HG03571 (cell line): ENCODE measurements around the gene CDX2.
"Not testable (repeated sequence)": the region's sequence is repeated elsewhere in the genome, so short reads cannot be mapped to it uniquely, and the experiment has no call there.

Experiments used
- ATAC-seq: cut with Tn5 transposase; IDR thresholded peaks from one replicate; pipeline ENCODE4 v1.9.1; 2021; ENCODE audit not compliant: unreplicated experiment

Gene CDX2

DNA sequence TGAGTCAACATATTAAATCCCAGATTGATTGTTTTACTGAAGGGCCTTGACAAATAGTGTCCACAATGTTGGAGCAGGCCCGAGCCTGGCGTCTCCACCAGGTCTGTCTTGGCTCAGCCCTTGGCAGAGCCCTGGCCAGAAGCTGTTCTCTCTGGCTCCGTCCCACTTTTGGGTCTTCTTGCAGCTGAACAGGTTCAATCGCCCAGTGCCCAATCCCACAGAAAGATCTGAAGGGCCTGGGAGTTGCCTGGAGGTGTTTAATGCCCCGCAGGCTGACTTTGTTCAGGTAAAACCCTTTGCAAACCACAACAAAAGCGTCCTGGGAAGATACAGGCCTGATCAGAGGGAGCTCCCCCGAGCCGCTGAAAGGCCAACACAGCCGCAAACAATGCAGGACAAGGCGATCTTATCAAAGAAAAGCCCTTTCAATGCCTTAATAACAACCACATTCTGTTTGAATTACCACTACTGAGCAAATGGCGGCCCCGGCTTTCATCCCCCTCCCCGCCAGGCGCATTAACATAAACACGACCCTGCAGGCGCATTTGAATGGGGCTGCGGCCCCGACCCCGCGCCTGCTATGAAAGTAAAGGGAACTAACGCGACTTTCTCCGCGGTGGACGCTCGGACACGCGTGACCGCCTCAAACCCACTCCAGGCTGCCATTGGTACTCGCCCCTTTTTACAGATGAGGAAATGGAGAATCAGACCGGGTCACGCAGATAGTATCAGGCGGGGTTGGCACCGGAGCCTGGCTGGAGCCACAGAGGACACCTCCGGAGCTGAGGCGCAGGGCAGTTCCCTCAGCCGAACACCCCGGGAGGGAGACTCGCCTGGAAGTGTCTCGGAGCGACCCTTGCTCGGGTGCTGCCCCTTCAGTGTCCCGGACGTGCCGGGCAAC, 3.1 kb downstream of the CDX2 start:
- ATAC-seq: no peak

DNA sequence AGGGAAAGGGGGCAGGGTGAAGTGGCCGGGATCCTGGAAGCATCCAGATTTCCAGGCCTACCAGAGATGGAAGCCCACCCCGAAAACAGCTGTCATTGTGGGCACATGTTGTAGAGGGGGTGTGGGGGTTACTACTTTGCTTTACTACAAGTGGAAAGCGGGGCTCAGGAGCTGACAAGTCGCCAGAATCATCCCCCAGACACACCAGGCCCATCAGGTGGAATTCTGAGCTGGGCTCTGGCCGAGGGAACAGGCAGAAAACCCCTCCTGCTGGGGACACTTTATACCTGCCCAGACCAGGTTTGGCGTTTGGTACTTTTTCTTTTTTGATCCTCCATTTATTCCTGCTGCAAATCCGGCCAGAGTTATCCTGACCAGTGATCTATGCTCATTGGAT, 3.8 kb downstream of the CDX2 start:
- no peak for ATAC-seq

DNA sequence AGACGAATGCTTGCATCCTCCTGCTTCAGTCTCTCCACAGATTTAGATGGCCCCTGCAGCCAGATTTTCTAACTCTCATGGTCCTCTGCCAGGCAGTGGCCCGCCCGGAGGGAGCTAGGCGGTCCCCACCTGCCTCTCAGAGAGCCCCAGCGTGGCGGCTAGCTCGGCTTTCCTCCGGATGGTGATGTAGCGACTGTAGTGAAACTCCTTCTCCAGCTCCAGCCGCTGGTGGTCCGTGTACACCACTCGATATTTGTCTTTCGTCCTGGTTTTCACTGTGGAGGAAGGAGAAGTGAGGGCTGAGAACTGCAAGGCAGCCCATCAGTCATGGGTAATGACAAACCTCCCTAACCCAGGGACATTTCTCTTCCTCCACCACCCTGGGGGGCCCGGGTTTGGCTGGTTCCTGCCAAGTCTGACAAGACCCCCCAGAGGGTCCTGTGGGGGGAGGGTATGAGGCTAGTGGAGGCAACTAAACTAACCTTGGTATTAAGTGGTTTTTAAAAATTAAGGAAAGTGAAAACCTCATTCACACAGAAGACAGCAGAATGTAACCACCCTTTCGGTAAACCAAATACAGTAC, 4.3 kb downstream of the CDX2 start:
- ATAC-seq: no peak

DNA sequence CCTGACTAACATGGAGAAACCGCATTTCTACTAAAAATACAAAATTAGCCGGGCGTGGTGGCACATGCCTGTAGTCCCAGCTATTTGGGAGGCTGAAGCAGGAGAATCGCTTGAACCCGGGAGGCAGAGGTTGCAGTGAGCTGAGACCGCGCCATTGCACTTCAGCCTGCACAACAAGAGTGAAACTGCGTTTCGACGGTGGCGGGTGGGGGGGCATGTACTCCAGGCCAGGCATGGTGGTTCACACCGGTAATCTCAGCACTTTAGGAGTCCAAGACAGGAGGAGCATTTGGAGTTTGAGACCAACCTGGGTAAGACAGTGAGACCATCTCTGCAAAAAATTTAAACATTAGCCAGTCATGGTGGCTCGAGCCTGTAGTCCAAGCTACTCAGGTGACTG, 4.9 kb downstream of the CDX2 start:
- ATAC-seq: not testable (repeated sequence)

DNA sequence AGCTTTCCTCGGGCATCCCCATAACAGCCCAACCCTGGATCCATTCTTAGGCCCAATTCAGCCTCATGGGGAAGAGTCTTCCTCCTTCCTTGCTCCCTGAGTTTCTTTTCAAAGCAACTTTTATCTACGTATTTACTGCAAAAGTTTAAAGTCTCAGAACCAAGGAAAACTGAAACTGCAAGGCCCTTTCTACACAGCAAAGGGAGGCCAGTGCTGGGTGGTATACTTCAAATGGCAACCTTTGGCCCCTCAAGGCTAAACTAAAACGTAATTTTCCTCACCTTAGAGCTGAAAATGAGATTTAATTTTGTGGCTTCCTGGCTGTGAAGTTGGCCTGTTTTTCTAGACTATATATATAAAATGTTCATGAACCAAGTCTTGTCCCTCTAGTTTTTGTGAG, 5.6 kb downstream of the CDX2 start:
- no peak for ATAC-seq

DNA sequence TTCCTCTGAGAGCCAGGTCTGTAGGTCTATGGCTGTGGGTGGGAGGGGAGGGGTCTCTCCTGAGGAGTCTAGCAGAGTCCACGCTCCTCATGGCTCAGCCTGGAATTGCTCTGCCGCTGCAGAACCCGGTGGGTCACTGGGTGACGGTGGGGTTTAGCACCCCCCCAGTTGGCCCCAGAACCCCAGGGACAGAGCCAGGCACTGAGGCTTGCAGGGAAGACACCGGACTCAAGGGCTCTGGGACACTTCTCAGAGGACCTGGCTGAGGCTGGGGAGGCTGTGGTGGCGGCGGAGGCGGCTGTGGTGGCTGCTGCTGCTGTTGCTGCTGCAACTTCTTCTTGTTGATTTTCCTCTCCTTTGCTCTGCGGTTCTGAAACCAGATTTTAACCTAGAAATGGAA, 6.1 kb downstream of the CDX2 start:
- no peak for ATAC-seq

DNA sequence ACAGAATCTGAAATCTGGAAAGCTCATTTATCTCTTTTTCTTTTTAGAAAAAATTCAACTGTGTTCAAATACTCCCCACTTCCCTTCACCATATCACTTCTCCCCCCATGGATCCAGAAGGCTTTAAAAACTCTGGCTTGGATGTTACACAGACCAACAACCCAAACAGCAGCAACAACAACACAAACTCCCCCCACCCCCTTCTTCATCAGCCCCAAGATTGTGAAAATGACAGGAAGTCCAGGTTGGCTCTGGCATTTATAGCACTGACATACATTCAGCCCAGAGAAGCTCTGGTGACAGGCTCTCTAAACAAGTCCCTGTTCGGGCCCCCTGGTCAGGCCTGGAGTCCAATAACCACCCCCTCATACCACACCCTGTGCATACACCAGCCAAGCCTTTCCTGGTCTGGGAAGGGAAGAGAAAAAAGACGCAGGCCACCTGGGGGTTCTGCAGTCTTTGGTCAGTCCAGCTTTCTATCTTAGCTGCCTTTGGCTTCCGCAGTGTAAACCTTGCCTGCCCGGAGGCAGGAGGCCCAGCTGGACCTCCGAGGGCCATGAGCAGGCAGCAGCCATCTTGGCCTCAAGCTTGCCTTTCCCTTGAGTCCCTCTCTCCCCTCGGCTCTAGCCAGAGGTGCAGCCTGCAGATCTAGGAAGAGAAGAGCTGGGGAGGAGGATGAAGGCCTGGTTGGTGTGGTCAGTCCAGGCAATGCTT, 6.8 kb downstream of the CDX2 start:
- no peak for ATAC-seq

DNA sequence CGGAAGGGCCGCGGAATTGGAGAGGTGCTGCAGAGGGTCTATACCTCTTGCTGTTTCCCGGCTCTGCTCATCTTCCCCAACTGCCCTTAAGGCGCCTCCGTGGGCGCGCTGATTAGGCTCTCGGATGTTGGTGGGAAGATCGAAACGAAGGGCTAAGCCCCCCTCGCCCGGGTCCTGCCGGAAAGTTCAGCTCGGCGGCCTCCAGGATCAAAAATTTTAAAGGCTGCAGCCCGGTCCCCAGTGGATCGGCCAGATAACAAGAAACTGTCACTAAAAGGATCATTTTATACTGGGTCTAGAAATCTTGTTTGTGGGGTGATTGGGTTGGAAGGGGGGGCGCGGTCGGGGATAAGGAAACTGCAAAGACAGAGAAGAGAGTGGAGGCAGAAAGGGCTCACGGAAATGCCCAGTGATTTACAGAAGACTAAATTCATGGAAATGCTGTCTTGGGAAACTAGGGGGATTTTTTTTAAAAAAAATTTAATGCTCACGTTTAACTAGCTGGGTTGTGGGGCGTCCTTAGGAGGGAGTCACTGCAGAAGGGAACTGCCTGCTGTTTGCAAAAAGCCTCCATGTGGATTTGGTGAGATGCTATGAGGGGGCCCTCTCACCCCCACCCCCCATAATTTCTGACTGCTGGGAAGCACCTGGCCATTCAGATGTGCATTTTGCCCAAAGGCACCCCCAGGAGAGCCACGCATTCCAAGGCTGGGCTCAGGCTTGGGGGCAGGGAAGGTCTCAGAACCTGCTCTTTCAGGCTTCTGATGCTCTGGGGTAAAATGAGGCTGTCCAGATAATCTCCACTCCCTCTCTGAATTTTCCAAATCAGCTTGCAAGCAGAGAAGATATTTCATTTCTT, 7.7 kb downstream of the CDX2 start:
- no peak for ATAC-seq

DNA sequence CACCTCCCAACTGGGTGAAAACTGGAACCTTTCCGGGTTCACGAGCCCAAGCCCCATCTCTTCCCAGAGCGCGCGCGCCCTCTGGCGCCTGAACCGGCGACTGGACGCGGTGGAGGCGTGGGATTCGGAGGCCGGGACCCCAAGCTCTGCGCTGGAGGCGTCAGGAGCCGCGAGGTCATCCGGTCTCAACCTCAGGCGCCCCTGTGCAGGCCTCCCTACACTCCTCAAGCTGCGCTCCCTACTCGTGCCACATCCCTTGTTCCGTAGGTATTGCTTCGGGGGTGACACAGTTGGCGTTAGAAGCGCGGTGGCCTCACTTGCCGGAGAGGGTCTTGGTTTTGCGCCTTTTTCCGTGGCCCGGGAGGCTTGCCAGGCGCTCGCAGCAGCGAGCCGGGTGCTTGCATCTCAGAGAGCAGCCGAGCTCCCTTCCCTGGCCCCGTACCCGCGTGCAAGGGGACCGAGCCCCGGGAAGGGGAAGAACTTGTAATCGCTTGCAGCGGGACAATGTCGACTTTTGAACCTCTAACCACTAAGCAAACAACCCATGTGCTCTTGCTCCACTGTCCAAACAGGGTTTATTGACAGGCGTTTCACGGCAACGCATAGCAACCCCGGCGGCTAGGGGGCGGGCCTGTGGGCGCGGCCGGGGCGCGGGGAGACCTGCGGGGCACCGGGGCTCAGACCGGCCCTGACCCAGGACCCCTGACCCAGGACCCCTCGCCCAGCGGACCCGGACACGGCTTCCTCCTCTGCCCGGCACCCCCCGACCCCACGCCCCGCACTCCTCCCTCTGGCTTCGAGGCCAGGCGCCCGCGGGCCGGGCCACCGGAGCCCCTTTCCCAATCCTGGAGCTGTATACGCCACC, 8.5 kb downstream of the CDX2 start:
- no peak for ATAC-seq

DNA sequence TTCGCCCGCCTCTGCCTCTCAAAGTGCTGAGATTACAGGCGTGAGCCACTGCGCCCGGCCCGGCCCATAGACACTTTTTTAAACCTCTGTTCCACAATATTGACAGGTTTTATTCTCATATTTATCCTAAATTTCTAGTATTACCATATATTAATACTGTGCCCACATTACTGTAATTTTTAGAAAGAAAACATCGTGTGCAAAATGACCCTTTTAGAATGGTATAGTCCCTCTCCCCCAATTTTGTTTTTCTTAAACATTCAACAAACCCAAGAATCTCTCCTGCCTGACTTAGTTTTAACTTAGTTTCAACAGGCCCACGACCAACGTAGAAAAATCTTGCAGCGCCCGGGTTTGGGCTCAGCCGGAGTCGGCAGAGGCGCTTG, 9.1 kb downstream of the CDX2 start:
- no peak for ATAC-seq

DNA sequence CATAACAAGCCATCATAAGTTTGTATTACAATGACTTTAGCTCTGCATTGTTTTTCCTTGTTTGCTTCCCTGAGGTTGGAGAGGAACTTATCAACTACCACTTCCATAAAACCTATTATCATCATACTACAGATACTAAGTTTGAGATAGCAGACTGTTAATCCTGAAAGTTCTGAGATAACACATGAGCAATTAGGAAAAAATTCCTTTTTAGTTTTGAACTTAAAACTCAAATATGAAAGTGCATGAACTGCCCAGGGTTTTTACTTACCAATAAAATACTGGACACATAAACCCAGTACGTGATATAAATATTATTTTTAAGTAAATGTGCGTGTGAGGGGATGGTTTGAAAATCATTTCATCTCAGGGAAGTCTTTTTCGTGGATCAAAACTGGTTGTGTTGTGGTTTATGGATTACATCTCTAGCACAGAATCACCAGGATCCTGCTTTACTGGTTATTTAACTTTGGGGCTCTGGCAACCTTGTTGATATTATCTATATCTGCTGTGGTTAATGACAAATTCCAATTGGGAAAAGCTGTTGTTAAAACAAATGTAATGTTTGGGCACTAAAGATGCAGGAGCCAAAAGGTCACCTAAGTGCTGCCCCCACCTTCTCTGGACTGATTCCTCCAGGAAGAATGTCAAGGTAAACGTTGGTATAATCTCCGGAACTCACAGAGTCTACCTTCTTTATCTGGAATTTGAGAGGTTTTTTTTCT, 12.4 kb downstream of the CDX2 start:
- no peak for ATAC-seq

DNA sequence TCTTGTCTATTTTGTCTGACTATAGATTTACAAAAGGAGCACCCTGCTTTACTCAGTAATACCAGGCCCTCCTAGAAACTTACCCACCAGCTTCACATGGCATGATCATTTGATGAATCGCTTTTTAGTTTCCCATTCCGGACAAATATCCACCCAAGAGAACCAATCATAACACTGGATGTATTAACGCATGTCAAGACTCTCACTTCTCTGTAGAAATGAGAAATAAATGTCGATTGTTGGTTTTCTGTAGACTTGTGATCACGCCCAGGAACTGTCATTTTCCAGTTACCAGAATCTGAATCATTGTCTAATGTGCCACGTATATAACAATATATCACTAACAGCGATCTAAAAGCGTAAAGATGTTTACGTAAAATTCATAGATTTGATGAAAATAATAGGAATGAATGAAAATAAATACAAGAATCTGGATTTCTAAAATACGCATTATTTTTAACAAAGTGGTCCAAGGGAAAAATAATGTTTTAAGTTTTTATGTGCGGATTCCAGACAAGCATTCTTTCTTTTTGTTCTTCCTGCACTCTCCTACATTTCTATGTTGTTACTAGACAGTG, 14.0 kb downstream of the CDX2 start:
- ATAC-seq: no peak

DNA sequence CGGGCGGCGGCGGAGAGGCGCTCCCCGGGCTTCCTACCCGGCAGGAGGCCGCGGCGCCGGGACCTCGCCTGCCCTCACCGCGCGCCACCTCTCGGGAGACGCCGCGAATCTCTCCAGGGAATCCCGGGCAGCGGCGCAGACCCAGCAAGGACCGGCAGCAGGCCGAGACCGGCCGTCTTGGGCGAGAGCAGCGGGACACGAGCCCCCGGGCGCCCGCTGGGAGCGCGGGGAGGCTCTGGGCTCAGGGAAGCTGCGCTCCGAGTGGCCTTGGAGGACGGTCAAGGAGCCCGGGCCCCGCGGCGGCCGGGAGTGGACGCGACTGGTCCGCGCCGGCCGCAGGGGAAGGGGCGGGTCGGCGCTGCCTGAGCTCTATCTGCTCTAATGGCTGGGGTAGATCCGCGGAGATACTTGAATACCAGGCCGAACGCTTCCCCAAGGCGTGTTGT, 14.7 kb downstream of the CDX2 start:
- ATAC-seq: peak; percentile 18

DNA sequence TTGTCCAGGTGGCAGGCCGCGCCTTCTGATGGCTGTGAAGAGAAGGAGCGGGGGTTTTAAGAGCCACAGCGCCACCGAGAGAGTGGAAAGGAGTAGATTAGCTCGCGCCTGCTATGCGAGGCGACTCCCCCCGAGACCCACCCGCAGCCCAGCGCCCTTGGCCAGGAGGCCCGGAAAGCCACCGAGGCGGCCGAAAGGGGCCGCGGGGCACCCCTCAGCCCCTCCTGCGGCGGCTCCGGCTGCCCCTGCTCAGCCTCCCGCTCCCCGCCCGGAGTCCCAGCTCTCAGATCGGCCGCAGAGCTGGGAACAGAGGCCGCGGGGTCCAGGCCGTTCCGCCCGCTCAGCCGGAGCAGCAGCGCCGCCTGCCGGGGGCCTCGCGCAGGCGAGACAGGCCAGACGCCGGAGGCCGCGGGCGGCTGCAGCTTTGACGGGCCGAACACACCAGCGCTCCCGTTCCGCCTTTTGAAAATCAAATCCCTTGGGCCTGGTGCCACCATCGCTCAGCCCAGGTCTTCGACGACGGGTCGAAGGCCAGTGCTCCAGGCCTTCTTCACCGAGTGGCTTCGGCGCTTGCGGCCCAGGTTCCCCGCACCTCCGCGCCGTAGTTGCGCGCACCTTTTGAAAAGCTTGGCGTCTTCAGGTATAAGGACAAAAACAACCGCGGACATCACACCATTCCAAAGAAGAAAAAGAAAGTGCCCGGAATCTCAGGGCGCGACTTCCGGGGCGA, 15.3 kb downstream of the CDX2 start:
- peak; percentile 79 for ATAC-seq

DNA sequence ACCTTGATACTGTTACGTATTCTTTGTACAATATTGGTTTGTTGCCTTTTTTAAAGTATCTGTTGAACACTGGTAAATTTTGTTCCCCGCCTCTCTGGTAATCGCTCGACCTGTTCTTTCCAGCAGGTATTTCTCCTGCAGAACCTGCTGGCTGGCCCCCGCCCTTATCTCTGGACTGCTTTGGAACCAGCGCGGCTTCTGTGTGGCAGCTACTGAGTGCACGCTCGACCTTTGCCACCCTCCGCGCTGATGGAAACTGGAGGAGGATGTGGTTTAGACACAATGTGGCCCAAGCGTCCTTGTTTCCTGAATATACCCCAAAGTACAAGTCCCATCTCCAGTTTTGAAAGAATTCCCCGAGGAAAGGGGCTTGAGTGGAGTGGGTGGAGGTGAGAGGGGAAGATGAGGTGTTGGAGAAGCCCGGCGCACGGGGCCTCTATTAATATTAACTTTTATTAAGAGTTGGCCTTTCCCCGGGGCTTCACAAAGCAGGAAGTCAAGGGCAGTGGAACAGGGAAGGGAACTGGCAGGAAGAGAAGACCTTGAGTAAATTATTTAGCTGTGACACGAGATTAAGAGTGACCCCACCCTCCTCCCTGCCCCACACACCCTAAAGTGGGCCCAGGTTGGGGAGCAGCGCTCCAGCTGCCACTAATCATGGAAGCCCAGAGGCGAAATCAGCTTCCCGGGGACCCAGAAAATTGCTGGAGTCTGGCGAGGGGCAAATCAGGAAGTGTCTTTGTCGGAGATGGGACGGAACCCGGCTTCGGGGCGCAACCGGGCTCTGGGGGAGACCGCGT, 16.0 kb downstream of the CDX2 start:
- ATAC-seq: no peak

DNA sequence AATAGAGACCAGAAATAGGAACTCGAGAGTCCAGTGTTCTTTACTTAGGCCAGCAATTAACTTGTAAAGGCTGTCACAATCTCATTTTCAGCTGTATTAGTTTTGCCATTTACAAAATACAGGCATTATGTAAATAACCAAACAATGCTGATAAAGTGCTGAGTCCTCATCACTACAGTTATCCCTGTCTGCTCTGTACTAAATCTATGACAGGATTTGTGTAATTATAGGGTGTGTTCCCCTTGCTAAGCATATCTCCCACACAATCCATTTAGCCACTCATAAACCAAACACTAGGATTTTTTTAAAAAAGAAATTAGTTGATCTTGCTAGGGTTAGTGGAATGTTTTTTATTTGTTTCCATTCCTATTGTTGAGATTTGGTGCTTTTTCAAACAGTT, 26.1 kb downstream of the CDX2 start:
- no peak for ATAC-seq

DNA sequence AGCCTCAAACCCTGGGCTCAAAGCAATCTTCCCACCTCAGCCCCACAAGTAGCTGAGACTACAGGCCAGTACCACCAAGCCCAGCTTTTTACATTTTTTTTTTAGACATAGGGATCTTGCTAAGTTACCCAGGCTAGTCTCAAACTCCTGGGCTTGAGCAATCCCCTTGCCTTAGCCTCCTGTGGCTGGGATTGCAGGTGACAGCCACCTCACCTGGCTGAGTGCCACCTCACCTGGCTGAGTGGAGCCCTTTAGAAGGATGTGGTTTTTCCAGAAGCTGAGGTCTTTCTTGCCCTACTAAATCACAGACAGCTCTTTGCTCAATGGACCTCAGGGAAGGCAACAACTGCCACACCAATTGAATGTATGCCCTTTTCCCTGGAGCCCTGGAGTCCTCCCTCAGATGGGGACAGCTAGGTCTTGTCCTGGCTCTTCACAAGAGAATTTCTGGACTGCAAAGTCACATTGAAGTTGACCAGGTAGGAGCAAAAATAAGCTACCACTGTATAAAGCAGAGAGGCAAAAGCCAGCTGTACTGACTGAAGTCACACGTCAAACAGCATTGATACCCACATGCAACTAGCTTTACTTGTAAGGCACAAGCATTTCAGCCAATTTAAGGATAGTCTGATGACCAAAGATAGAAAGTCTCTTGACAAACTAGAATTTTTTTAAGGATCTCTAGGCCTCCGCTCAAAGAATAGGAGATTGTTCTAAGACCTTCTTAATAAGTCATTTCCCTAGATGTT, 35.4 kb downstream of the CDX2 start:
- no peak for ATAC-seq
